ENCODE results near the gene VAMP4. TPM values are rescaled to one million over a fixed set of nuclear protein-coding genes. Genes with fewer than 3 reads are reported as not detected.

The VAMP4 gene
- 7.8 and 10.1 TPM in 2 replicates for total RNA-seq

GRCh38 chr1:171741872-171742576, at the start of gene VAMP4:
TSS of gene VAMP4 (minus strand) at chr1:171742065. CDS start at chr1:171738414, 3,651 bp downstream.

GRCh38 chr1:171781176-171781875, 39.5 kb upstream of the VAMP4 start, which contains the start of gene METTL13:
TSS of gene METTL13 (plus strand) at chr1:171781660. CDS start at chr1:171781968, 308 bp downstream.

GRCh38 chr1:171652234-171652822, 89.5 kb downstream of the VAMP4 start, which contains the start of gene MYOC:
TSS of gene MYOC (minus strand) at chr1:171652688. CDS start at chr1:171652611, 77 bp downstream.

Small RNA genes within 50 kb of the gene (small RNA-seq; reads per million reads assigned to genes)
- gene RF00601 = not detected

Other genes with a start within 250 kb of the VAMP4 start
- not detected in 2 replicates for gene MYOCOS, start 119.8 kb downstream of the VAMP4 start, total RNA-seq
- gene MYOC, start 89.4 kb downstream of the VAMP4 start, total RNA-seq = not detected in 2 replicates
- gene METTL13, start 39.6 kb upstream of the VAMP4 start, total RNA-seq = 16.4 and 18.0 TPM in 2 replicates
- gene DNM3, start 99.4 kb upstream of the VAMP4 start, total RNA-seq = 9.7 and 11.0 TPM in 2 replicates

Data from hair follicle dermal papilla cell (primary cell).